WERI-Rb-1 (cell line): ENCODE results near the gene IL17RB.

Source experiments
- DNase-seq: peaks from one replicate; pipeline ENCODE4 v3.0.0-alpha.2; 2020
- H3K27ac ChIP-seq: fragments of 250-450 bp; sonication (Bioruptor Pico); 2 replicates; pipeline ENCODE4 v1.5.1; 2020; ENCODE audit warnings: mild to moderate bottlenecking, moderate library complexity
- H3K27me3 ChIP-seq: fragments of 250-450 bp; sonication (Bioruptor Pico); 2 replicates; pipeline ENCODE4 v1.5.1; 2021; ENCODE audit warnings: mild to moderate bottlenecking, low read depth, moderate library complexity; ENCODE audit not compliant: insufficient read depth, severe bottlenecking
- H3K36me3 ChIP-seq: fragments of 250-450 bp; sonication (Bioruptor Pico); 2 replicates; pipeline ENCODE4 v1.5.1; 2020; ENCODE audit warnings: mild to moderate bottlenecking, moderate library complexity
- H3K4me3 ChIP-seq: 2 replicates; pipeline ENCODE4 v1.5.1; 2011; ENCODE audit warnings: low read depth, mild to moderate bottlenecking, control low read depth, low read length
- H3K9me3 ChIP-seq: fragments of 250-450 bp; sonication (Bioruptor Pico); 2 replicates; pipeline ENCODE4 v1.5.1; 2021; ENCODE audit warnings: mild to moderate bottlenecking, moderate library complexity; ENCODE audit not compliant: severe bottlenecking
- CTCF ChIP-seq: IDR thresholded peaks from 2 replicates; pipeline ENCODE4 v1.5.1; 2011; ENCODE audit warnings: low read depth, mild to moderate bottlenecking, control low read depth, inconsistent platforms, low read length

IL17RB gene

GRCh38 chr3:53820084-53820483 lies 26.3 kb upstream of the IL17RB start:
- no peak overlapping the region for H3K4me3 ChIP-seq
- H3K27ac ChIP-seq: no peak overlapping the region
- H3K36me3 ChIP-seq: no peaks in the 10 kb centered on the region
- no peaks in the 10 kb centered on the region for H3K9me3 ChIP-seq
- no peaks in the 10 kb centered on the region for H3K27me3 ChIP-seq
- DNase-seq: no peak
- no peak for TF ChIP-seq CTCF

GRCh38 chr3:53820756-53821580 lies 25.4 kb upstream of the IL17RB start:
- Histone ChIP-seq H3K36me3 (no peaks in the 10 kb centered on the region), H3K9me3 (no peaks in the 10 kb centered on the region), H3K27me3 (no peaks in the 10 kb centered on the region), H3K27ac (no peak overlapping the region), H3K4me3 (no peak overlapping the region)
- no peak for TF ChIP-seq CTCF
- DNase-seq: no peak

GRCh38 chr3:53821631-53822121 lies 24.7 kb upstream of the IL17RB start:
- no peaks in the 10 kb centered on the region for H3K27me3 ChIP-seq
- H3K36me3 ChIP-seq: no peaks in the 10 kb centered on the region
- no peak overlapping the region for H3K4me3 ChIP-seq
- no peak overlapping the region for H3K27ac ChIP-seq
- no peak for DNase-seq
- TF ChIP-seq CTCF: no peak
- no peaks in the 10 kb centered on the region for H3K9me3 ChIP-seq

- DNase-seq: no peak
- Histone ChIP-seq H3K9me3 (no peaks in the 10 kb centered on the region), H3K27ac (no peak overlapping the region), H3K36me3 (no peaks in the 10 kb centered on the region), H3K27me3 (no peaks in the 10 kb centered on the region), H3K4me3 (no peak overlapping the region)
- TF ChIP-seq CTCF: no peak
Measured at GRCh38 chr3:53822331-53822741, 24.0 kb upstream of the IL17RB start.

- H3K27me3 ChIP-seq: no peaks in the 10 kb centered on the region
- DNase-seq: no peak
- no peaks in the 10 kb centered on the region for H3K36me3 ChIP-seq
- 0 out of 2 replicates have a peak, but pooled peaks have one; percentile 18 for TF ChIP-seq CTCF
- no peak overlapping the region for H3K27ac ChIP-seq
- no peaks in the 10 kb centered on the region for H3K9me3 ChIP-seq
- no peak overlapping the region for H3K4me3 ChIP-seq
Measured at GRCh38 chr3:53823026-53823955, 23.1 kb upstream of the IL17RB start.
